ENCODE results near the gene SCLT1. TPM values are rescaled to one million over a fixed set of nuclear protein-coding genes. Genes with fewer than 3 reads are reported as not detected.

Gene SCLT1
- polyA plus RNA-seq, 3 donors = 14.8 to 20.1 (median 17.9) TPM

- DNase-seq = no peak
- Histone ChIP-seq H3K9ac (ENCODE audit: insufficient read depth, low read length, poor library complexity, severe bottlenecking) (no peak overlapping the region), H3K4me3 (replicated peaks in 1 of 3; ENCODE audit: low read depth in 2 of 3, low read length in 3 of 3) (no peak overlapping the region), H4K20me1 (ENCODE audit: insufficient read depth, low read length) (no peaks in the 10 kb centered on the region), H3K36me3 (replicated peaks in 1 of 2; ENCODE audit: control insufficient read depth in 1 of 2, insufficient read depth in 2 of 2, low read length in 2 of 2) (peaks cover 23 to 60% of the 10 kb centered on the region in 2 donors), H3K4me2 (replicated peaks; ENCODE audit: extremely low read depth, low read length, poor library complexity, severe bottlenecking) (no peak overlapping the region), H3K9me3 (replicated peaks in 1 of 2; ENCODE audit: control insufficient read depth in 1 of 2, insufficient read depth in 1 of 2, low read length in 2 of 2) (no peaks in the 10 kb centered on the region), H3K4me1 (ENCODE audit: control insufficient read depth in 1 of 2, insufficient read depth in 2 of 2, low read length in 2 of 2) (no peaks in the 10 kb centered on the region), H2AFZ (ENCODE audit: insufficient read depth, low read depth, low read length, poor library complexity, severe bottlenecking) (no peak overlapping the region), H3K27me3 (ENCODE audit: control insufficient read depth in 2 of 2, insufficient read depth in 2 of 2, low read length in 2 of 2) (no peaks in the 10 kb centered on the region), H3K27ac (ENCODE audit: low read depth in 1 of 2, low read length in 2 of 2) (no peak overlapping the region), H3K79me2 (ENCODE audit: insufficient read depth, low read length) (no peaks in the 10 kb centered on the region)
- no peak overlapping the region for H3K4me3 Mint-ChIP-seq
- intact Hi-C loops (cut with micrococcal nuclease) = no loop called here
- H3K27ac Mint-ChIP-seq = peak overlapping the region in 1 of 7 donors; percentile 16
- H3K9me3 Mint-ChIP-seq = peaks cover 0 to 8% (median 2%) of the 10 kb centered on the region in 7 donors
- no CpG with 5 or more reads among the region's 2 CpGs for WGBS (ENCODE audit: insufficient coverage)
- H3K4me1 Mint-ChIP-seq = no peaks in the 10 kb centered on the region
- TF ChIP-seq CTCF (IDR thresholded peaks at IDR 0.05) = no peak
- peaks cover 0 to 1% (median 0%) of the 10 kb centered on the region in 3 donors for H3K27me3 Mint-ChIP-seq (ENCODE audit: low read depth in 3 of 3)
- peaks cover 58 to 61% of the 10 kb centered on the region in 2 donors for H3K36me3 Mint-ChIP-seq
Measured at GRCh38 chr4:128983771-128984485, 109.4 kb downstream of the SCLT1 start.

- 80% methylated on average over 2 of the region's 6 CpGs for WGBS (ENCODE audit: insufficient coverage)
- Histone ChIP-seq H2AFZ (ENCODE audit: insufficient read depth, low read depth, low read length, poor library complexity, severe bottlenecking) (no peak overlapping the region), H3K4me2 (replicated peaks; ENCODE audit: extremely low read depth, low read length, poor library complexity, severe bottlenecking) (no peak overlapping the region), H4K20me1 (ENCODE audit: insufficient read depth, low read length) (no peaks in the 10 kb centered on the region), H3K9ac (ENCODE audit: insufficient read depth, low read length, poor library complexity, severe bottlenecking) (no peak overlapping the region), H3K27ac (ENCODE audit: low read depth in 1 of 2, low read length in 2 of 2) (peak overlapping the region in 1 of 2 donors; percentile 43), H3K9me3 (replicated peaks in 1 of 2; ENCODE audit: control insufficient read depth in 1 of 2, insufficient read depth in 1 of 2, low read length in 2 of 2) (no peaks in the 10 kb centered on the region), H3K4me3 (replicated peaks in 1 of 3; ENCODE audit: low read depth in 2 of 3, low read length in 3 of 3) (no peak overlapping the region), H3K4me1 (ENCODE audit: control insufficient read depth in 1 of 2, insufficient read depth in 2 of 2, low read length in 2 of 2) (no peaks in the 10 kb centered on the region), H3K79me2 (ENCODE audit: insufficient read depth, low read length) (no peaks in the 10 kb centered on the region), H3K27me3 (ENCODE audit: control insufficient read depth in 2 of 2, insufficient read depth in 2 of 2, low read length in 2 of 2) (no peaks in the 10 kb centered on the region), H3K36me3 (replicated peaks in 1 of 2; ENCODE audit: control insufficient read depth in 1 of 2, insufficient read depth in 2 of 2, low read length in 2 of 2) (peaks cover 12 to 62% of the 10 kb centered on the region in 2 donors)
- H3K9me3 Mint-ChIP-seq = peaks cover 0 to 4% (median 0%) of the 10 kb centered on the region in 7 donors
- peak overlapping the region in 3 of 7 donors; percentile 15 to 41 (median 40) for H3K27ac Mint-ChIP-seq
- TF ChIP-seq CTCF (IDR thresholded peaks at IDR 0.05) = no peak
- intact Hi-C loops (cut with micrococcal nuclease) = no loop called here
- H3K4me3 Mint-ChIP-seq = no peak overlapping the region
- no peaks in the 10 kb centered on the region for H3K4me1 Mint-ChIP-seq
- no peaks in the 10 kb centered on the region for H3K27me3 Mint-ChIP-seq (ENCODE audit: low read depth in 3 of 3)
- DNase-seq = no peak
- peaks cover 36 to 38% of the 10 kb centered on the region in 2 donors for H3K36me3 Mint-ChIP-seq
Measured at GRCh38 chr4:128981377-128981776, 112.0 kb downstream of the SCLT1 start.
